Karpas-422 (cell line): ENCODE results near the gene ATP8A2. TPM values are rescaled to one million over a fixed set of nuclear protein-coding genes. Genes with fewer than 3 reads are reported as not detected.

Experiments
- DNase-seq: peaks from one replicate; pipeline ENCODE4 v3.0.0-alpha.2; 2015
- H2AFZ ChIP-seq: fragments of 200-600 bp; sonication (generic); 2 replicates; pipeline ENCODE4 v1.6.1; 2014; ENCODE audit warnings: antibody characterized with exemption, low read length, mixed read lengths
- H3K27ac ChIP-seq: fragments of 200-600 bp; sonication (generic); 2 replicates; pipeline ENCODE4 v1.5.1; 2014; ENCODE audit warnings: mild to moderate bottlenecking, low read length, moderate library complexity
- H3K27me3 ChIP-seq: fragments of 200-600 bp; sonication (generic); 2 replicates; pipeline ENCODE4 v1.6.1; 2014; ENCODE audit warnings: low read length, mixed read lengths
- H3K36me3 ChIP-seq: fragments of 200-600 bp; sonication (generic); 2 replicates; pipeline ENCODE4 v1.6.1; 2014; ENCODE audit warnings: low read length, mixed read lengths; ENCODE audit not compliant: insufficient read depth
- H3K4me1 ChIP-seq: fragments of 200-600 bp; sonication (generic); 2 replicates; pipeline ENCODE4 v1.6.1; 2014; ENCODE audit warnings: mild to moderate bottlenecking, low read length, mixed read lengths
- H3K4me2 ChIP-seq: fragments of 200-600 bp; sonication (generic); 2 replicates; pipeline ENCODE4 v1.6.1; 2014; ENCODE audit warnings: low read length, low read depth, mild to moderate bottlenecking; ENCODE audit not compliant: poor library complexity, severe bottlenecking
- H3K4me3 ChIP-seq: fragments of 200-600 bp; sonication (generic); 2 replicates; pipeline ENCODE4 v1.5.1; 2014; ENCODE audit warnings: mild to moderate bottlenecking, antibody characterized with exemption, low read length, mixed read lengths
- H3K79me2 ChIP-seq: fragments of 200-600 bp; sonication (generic); 2 replicates; pipeline ENCODE4 v1.6.1; 2014; ENCODE audit warnings: mild to moderate bottlenecking, low read length, mixed read lengths
- H3K9ac ChIP-seq: fragments of 200-600 bp; sonication (generic); 2 replicates; pipeline ENCODE4 v1.6.0; 2014; ENCODE audit warnings: low read length
- H3K9me2 ChIP-seq: fragments of 200-600 bp; sonication (generic), shearing (Covaris generic); replicated peaks from 2 replicates; pipeline ENCODE4 v1.6.0; 2014; ENCODE audit warnings: mild to moderate bottlenecking, low read length, moderate library complexity; ENCODE audit not compliant: insufficient read depth
- H3K9me3 ChIP-seq: fragments of 300-700, 200-600 bp; sonication (generic); 2 replicates; pipeline ENCODE4 v1.6.1; 2014; ENCODE audit warnings: low read length, mixed read lengths
- H4K20me1 ChIP-seq: fragments of 200-600 bp; sonication (generic); 2 replicates; pipeline ENCODE4 v1.6.1; 2014; ENCODE audit warnings: mild to moderate bottlenecking, antibody characterized with exemption, low read length, low read depth; ENCODE audit not compliant: insufficient read depth
- total RNA-seq: library from RNA; depleted of rRNA; stranded (reverse); fragments of >200 nt; shearing (Covaris generic); gene quantifications from 2 replicates; pipeline ENCODE4 v1.2.3, GENCODE V29; 2014; ENCODE audit warnings: low replicate concordance

The ATP8A2 gene
- total RNA-seq, 1 experiment from 2014 or later = not detected

DNA sequence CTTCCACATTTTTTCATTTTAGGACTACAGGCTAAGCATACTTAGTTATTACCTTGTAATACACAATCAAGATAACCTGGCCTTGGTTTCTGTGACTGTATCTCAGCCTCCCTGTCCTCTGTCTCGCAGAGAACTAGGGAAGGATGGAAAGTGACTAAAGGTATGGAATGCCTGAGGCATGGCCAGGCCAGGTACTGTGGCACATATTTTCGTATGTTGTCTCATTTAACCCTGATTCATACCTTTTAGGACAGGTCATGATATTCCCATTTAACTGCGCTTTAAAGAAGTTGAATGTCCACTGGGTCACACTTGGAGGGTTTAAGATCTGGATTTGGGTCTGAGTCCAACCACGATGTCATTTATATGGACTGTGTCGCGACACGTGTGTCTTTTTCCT lies 357.4 kb downstream of the ATP8A2 start:
- H4K20me1 ChIP-seq = no peaks in the 10 kb centered on the region
- no peaks in the 10 kb centered on the region for H3K27me3 ChIP-seq
- no peak overlapping the region for H3K4me2 ChIP-seq
- no peaks in the 10 kb centered on the region for H3K9me3 ChIP-seq
- no peaks in the 10 kb centered on the region for H3K36me3 ChIP-seq
- no peak overlapping the region for H2AFZ ChIP-seq
- no peak for DNase-seq
- H3K79me2 ChIP-seq = no peaks in the 10 kb centered on the region
- H3K9me2 ChIP-seq = no peaks in the 10 kb centered on the region
- H3K27ac ChIP-seq = no peak overlapping the region
- no peaks in the 10 kb centered on the region for H3K4me1 ChIP-seq
- no peak overlapping the region for H3K9ac ChIP-seq
- H3K4me3 ChIP-seq = no peak overlapping the region

DNA sequence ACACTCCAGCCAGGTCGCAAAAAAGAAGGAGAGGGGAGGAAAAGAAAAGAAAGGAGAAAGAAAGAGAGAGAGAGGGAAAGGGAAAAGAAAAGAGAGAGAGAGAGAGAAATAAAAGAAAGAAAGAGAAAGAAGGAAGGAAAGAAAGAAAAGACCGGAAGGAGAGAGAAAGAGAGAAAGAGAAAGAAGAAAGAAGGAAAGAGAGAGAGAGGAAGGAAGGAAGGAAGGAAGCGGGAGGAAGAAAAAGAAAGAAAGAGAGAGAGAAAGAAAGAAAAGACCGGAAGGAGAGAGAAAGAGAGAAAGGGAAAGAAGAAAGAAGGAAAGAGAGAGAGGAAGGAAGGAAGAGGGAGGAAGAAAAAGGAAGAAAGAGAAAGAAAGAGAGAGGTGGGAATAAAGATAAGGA lies 359.3 kb downstream of the ATP8A2 start:
- no peak overlapping the region for H3K9ac ChIP-seq
- no peaks in the 10 kb centered on the region for H3K4me1 ChIP-seq
- H3K9me2 ChIP-seq = no peaks in the 10 kb centered on the region
- no peaks in the 10 kb centered on the region for H3K9me3 ChIP-seq
- H3K27ac ChIP-seq = no peak overlapping the region
- no peaks in the 10 kb centered on the region for H4K20me1 ChIP-seq
- H3K4me2 ChIP-seq = no peak overlapping the region
- no peak overlapping the region for H2AFZ ChIP-seq
- H3K36me3 ChIP-seq = no peaks in the 10 kb centered on the region
- no peaks in the 10 kb centered on the region for H3K79me2 ChIP-seq
- H3K27me3 ChIP-seq = no peaks in the 10 kb centered on the region
- H3K4me3 ChIP-seq = no peak overlapping the region
- DNase-seq = no peak

DNA sequence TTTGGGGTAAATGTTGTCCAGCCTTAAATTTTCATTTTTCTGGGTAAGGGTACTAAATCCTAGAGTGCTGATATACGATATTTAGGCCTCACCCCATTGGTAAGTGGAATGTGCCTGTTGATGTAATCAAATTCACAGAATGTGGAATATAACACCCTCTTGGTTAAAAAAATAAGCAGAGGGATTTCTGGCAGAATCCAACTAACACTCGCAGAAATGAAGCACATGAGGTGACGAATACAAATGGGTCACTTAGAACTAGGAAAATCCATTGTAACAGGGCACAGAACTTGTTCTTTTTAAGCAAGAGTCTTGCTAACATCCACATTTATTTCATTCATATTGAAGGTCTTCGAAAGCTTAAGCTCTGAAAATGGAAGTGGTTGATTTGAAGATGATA lies 359.8 kb downstream of the ATP8A2 start:
- H3K79me2 ChIP-seq = no peaks in the 10 kb centered on the region
- no peaks in the 10 kb centered on the region for H3K9me2 ChIP-seq
- no peak overlapping the region for H3K4me2 ChIP-seq
- DNase-seq = no peak
- H3K4me3 ChIP-seq = no peak overlapping the region
- H3K4me1 ChIP-seq = no peaks in the 10 kb centered on the region
- H2AFZ ChIP-seq = no peak overlapping the region
- no peak overlapping the region for H3K27ac ChIP-seq
- no peaks in the 10 kb centered on the region for H3K9me3 ChIP-seq
- no peaks in the 10 kb centered on the region for H3K36me3 ChIP-seq
- H3K27me3 ChIP-seq = no peaks in the 10 kb centered on the region
- H3K9ac ChIP-seq = no peak overlapping the region
- H4K20me1 ChIP-seq = no peaks in the 10 kb centered on the region

DNA sequence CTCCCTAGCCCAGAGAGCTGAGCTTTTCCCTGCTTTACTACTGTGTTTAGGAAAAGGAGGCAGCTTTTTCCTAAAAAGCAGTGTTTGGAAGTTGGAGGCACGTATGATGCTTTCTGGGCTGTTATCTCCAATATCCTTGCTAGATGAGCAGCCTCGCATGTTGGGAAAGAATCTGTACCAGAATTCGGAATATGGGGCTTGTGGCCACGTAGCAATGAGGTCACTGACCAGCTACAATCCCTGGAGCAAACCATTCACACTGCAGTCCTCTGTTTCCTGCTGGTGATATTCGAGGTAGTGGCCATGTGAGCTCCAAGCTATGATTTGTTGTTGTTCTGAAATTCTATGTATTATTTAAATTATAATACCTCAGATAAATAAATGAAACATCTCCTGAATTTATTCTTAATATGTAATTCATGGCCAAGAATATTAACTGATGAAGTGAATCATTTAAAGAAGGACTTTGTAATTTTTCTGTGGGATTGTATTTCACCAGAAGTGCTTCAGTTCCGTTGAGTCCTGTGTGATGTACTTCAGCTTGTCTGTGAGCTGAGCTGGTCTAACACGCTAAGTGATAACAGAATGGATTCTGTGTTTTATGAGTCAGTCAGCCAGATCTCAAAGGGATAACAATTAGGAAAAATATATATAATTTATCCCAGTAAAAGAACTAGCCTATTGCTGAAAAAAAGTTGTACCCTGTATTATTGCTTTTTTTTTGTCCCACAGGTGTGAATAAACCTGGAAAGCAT lies 360.5 kb downstream of the ATP8A2 start:
- Histone ChIP-seq H3K79me2 (no peaks in the 10 kb centered on the region), H2AFZ (no peak overlapping the region), H3K4me1 (no peaks in the 10 kb centered on the region), H3K4me3 (no peak overlapping the region), H3K36me3 (no peaks in the 10 kb centered on the region), H3K9ac (no peak overlapping the region), H3K9me3 (no peaks in the 10 kb centered on the region), H3K27ac (no peak overlapping the region), H3K27me3 (no peaks in the 10 kb centered on the region), H3K9me2 (no peaks in the 10 kb centered on the region), H3K4me2 (no peak overlapping the region), H4K20me1 (no peaks in the 10 kb centered on the region)
- DNase-seq = no peak

DNA sequence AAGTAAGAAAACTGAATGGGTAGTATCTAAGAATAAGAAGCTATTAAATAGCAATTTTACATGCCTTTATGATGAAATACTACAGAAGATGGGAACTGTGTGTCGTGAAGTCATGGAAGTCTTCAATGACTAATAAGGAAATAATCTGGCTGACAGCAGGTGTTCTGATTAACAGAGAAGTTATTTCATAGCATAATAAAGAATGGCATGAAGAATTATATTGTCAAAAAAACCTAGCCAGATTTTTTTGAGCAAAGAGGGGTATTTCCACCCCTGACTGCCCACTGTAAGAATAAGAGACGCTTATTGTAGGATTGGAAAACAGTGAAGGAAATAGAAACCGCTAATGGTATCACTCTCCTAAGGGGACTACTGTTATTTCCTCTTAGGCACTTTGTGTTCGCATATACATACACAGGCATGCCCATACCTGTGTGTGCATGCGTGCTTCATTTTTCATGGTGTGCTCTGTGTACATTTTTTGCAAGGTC lies 361.3 kb downstream of the ATP8A2 start:
- H2AFZ ChIP-seq = no peak overlapping the region

DNA sequence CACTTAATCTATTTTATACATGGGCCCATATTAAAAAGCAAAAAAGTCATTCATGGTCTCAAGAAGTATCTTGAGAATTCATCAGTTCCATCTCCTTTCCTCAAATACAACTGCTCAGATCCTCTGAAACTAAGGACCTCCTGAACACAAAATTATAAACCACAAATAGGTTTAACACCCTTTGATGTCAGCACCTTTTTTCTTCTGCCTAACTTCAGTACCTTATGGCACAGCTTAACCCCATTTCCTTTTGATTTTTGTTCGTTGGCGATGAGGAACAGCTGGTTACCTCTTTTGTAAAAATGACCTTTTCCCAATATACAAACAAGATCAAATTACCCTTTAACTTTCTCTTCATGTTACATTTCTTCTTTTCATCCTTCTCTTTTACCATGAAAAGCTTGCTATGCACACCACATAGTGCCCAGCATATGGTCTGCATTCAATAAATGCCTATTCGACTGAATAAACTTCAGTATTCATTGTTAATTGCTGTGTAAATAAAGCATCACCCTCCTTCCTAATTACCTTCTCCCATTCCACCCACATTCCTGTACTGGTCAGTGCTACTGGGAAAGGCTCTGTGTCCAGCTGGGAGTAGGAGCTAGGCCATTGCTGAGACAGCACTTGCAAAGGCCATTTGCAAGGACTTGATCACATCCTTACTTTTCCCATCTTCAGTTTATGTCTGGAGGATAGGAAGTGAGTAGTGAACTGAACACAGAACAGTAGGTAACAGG lies 362.1 kb downstream of the ATP8A2 start:
- H3K9me3 ChIP-seq = no peaks in the 10 kb centered on the region
- H3K27me3 ChIP-seq = no peaks in the 10 kb centered on the region
- DNase-seq = no peak
- H4K20me1 ChIP-seq = no peaks in the 10 kb centered on the region
- H3K79me2 ChIP-seq = no peaks in the 10 kb centered on the region
- H3K4me3 ChIP-seq = no peak overlapping the region
- H3K4me2 ChIP-seq = no peak overlapping the region
- H3K9ac ChIP-seq = no peak overlapping the region
- no peaks in the 10 kb centered on the region for H3K36me3 ChIP-seq
- H3K27ac ChIP-seq = no peak overlapping the region
- no peak overlapping the region for H2AFZ ChIP-seq
- H3K4me1 ChIP-seq = no peaks in the 10 kb centered on the region
- no peaks in the 10 kb centered on the region for H3K9me2 ChIP-seq

More for the DNA sequence above, 361.3 kb downstream of the ATP8A2 start:
- H3K9me2 ChIP-seq = no peaks in the 10 kb centered on the region
- H3K27me3 ChIP-seq = no peaks in the 10 kb centered on the region
- H4K20me1 ChIP-seq = no peaks in the 10 kb centered on the region
- H3K4me1 ChIP-seq = no peaks in the 10 kb centered on the region
- H3K36me3 ChIP-seq = no peaks in the 10 kb centered on the region
- H3K4me2 ChIP-seq = no peak overlapping the region
- H3K4me3 ChIP-seq = no peak overlapping the region
- no peaks in the 10 kb centered on the region for H3K79me2 ChIP-seq
- no peak for DNase-seq
- no peaks in the 10 kb centered on the region for H3K9me3 ChIP-seq
- no peak overlapping the region for H3K9ac ChIP-seq
- H3K27ac ChIP-seq = no peak overlapping the region

DNA sequence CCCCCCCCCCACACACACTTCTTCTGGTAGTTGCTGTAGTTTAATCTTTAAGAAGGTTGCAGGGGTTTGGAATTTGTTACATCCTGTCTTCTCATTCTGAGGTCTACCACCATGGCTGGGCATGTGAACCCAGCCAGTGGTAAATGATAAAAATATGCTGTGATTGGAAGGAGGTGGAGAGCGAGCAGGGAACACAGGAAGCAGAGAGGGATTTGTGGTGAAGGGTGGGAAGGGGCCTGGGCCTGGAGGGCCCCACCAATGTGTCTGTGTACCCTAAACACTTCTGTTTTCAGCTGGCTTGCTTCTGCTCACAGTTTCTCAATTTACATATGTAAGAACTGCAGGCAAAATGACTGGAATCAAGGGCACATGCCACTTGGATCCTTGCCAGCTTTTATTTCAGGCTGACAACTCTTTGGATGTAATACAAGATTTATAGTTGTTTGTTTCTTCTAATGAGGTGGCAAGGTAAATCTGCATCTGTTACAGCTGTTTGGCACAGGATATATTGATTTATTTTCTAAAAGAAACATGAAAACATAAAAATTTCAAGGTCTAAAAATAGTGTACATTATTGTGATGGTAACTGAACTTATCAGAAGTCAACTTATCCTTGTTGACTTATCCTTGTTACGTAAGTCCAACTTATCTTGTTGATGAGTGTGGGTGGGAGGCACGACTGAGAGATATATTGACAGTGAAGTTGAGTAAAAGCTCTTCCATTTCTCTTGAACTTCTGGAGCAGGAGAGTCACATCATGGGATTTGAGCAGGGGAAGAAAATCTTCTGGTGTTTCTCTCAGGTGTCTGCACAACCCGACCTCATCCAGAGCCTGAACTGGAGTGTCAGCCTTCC lies 366.8 kb downstream of the ATP8A2 start:
- H3K27ac ChIP-seq = no peak overlapping the region

DNA sequence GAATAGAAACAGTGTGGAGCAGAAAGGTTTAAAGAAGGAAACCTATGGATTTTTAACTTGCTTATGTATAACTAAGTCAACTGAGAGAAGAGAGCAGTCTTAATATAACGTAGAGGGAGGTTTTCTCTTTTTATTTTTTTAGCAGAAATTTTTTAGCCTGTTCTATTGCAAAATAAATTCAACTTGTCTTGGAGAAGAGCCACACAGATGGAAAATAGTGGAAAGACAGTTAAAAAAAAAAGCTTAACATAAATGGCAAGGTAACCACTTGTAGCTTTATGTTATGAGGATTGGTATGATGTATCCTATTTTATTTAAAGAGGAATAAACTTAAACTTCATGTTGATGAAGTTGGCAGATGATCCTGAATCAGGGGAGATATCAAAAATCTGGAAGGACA lies 367.6 kb downstream of the ATP8A2 start:
- H4K20me1 ChIP-seq = no peaks in the 10 kb centered on the region
- DNase-seq = no peak
- H3K4me2 ChIP-seq = no peak overlapping the region
- H3K4me1 ChIP-seq = no peaks in the 10 kb centered on the region
- no peaks in the 10 kb centered on the region for H3K9me2 ChIP-seq
- H3K4me3 ChIP-seq = no peak overlapping the region
- H3K79me2 ChIP-seq = no peaks in the 10 kb centered on the region
- H3K27me3 ChIP-seq = no peaks in the 10 kb centered on the region
- no peaks in the 10 kb centered on the region for H3K9me3 ChIP-seq
- H2AFZ ChIP-seq = no peak overlapping the region
- H3K36me3 ChIP-seq = no peaks in the 10 kb centered on the region
- H3K9ac ChIP-seq = no peak overlapping the region
- H3K27ac ChIP-seq = no peak overlapping the region

More for the DNA sequence above, 366.8 kb downstream of the ATP8A2 start:
- H3K4me1 ChIP-seq = no peaks in the 10 kb centered on the region
- H3K9ac ChIP-seq = no peak overlapping the region
- no peaks in the 10 kb centered on the region for H4K20me1 ChIP-seq
- H3K4me2 ChIP-seq = no peak overlapping the region
- no peak for DNase-seq
- no peaks in the 10 kb centered on the region for H3K9me2 ChIP-seq
- no peaks in the 10 kb centered on the region for H3K79me2 ChIP-seq
- H3K36me3 ChIP-seq = no peaks in the 10 kb centered on the region
- H3K27me3 ChIP-seq = no peaks in the 10 kb centered on the region
- no peaks in the 10 kb centered on the region for H3K9me3 ChIP-seq
- H2AFZ ChIP-seq = no peak overlapping the region
- H3K4me3 ChIP-seq = no peak overlapping the region
